Activated gamma-delta T cell treated with anti-CD3 and anti-CD28 coated beads, Interleukin-2, amount 50 U/mL, for 16 hours (primary cell): ENCODE measurements around the gene GIGYF2.

Source experiments
- DNase-seq: peaks from one replicate; pipeline ENCODE4 v3.0.0-alpha.2; 2020; ENCODE audit warnings: low read depth

Gene GIGYF2

DNA sequence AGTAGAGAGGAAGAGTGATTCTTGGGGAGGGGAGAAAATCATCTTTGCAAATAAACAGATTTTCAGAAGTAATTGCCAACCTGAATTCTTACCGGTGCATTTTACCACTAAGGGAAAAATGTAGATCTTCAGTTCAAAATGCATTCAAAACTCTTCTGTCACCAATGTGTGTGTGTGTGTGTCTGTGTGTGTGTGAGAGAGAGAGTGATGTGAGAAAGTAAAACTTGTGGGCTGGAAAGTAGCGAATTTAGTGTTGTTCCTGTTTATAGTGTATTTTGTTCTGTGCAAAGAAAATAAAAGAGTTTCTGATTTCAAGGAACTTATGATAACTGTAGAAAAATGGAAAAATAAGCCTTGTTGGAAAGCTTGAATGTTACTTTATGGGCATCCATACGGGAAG, 52.2 kb downstream of the GIGYF2 start:
- no peak for DNase-seq

DNA sequence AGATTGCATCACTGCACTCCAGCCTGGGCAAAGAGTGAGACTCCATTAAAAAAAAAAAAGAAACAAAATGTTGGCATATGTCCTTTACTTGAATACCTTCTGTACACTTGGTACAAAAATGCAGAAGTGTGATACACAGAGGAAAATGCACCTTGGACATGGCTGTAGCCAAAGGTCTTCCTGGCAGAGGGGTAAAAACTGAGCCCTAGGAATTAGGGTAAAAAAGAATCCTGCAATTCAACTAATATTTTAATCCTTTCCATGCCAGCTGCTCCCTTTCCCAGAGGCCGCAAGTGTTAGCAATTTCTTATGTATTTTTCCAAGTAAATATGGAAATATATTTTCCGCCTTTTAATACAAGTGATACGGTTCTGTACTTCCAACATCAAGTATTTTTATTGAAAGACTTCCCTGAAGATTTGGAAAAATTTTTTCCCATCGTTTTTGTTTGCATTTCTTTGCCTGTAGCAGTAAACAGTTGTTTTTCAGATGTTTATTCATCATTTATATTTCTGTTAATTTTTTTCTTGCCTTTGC, 53.1 kb downstream of the GIGYF2 start:
- DNase-seq, result no peak

DNA sequence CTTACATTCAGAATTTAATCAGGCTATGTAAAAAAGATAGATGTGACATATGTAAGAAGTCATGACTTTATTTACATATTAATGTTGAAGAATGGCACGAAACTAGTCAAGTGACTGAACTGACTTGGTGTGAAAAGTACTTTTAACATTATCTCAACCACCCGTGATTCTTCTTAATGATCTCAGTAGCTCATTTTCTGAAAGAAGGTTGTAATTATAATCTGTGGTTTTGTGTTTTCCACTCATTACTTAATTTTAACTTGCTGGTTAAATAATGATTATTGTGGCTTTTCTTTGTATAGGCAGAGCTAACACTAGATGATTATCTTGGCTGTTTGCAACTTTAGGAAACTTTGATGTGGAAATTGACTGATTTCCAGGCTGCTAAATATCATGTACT, 60.8 kb downstream of the GIGYF2 start:
- DNase-seq, result no peak

DNA sequence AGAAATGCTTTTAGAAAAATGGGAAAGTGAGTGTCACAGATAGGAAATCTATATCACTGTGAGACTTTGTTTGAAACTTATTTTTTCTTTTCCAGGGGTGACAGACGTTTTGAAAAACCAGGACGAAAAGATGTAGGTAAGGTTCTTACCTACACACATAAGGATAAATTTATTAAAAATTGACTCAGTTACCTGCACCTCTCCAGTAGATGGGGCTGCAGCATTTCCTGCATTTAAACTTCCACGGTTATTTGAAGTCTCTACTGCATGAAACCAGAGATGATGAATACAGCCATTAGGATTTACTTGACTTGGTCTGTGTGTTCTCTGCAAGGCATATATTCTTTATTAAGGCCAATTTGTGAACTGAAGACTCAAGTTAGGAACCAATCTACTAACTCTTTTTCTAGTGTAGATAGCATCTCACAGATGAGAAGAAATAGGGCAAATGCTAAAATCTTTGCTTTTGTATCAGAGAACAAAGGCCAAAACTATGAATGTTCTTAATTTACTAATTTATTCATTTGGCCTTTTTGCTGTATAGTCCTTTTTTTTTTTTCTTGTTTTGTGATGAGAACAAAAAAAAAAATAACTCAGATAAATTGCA, 64.3 kb downstream of the GIGYF2 start:
- DNase-seq, result no peak

DNA sequence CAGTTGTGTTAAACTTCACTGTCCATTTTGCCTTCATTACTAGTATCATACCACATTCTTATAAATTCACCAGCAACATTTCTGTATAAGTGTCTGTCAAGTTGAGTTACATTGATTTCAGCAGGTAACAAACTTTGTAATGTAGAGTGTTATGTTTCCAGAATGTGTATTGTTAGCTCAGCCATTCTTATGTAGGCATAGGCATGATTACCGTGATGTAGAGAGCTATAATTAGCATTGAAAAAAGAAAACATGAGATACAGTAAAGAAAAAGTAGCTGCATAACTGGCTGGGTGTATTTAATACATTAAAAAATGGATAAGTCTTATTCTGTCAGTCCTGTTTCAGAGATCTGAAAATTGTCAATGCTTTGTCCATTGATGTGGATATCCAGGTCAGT, 70.7 kb downstream of the GIGYF2 start:
- no peak for DNase-seq

DNA sequence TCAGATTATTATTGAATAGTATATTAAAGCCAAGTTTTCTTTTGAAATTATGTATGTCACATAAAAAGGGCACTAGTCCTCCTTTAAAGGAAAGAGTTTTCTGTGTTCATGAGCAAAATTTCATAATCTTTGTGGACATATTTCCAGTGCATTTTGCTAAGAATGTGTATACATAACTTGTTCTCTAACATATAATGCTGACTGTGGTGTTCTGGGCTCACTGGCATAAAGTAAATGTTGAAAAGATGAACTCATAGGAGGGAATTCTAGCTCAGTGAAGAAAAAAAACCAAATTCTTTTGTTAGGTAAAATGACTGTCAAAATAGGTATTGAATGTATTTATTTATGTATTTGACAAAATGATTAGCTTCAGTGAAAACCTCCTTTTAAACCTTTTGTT, 73.1 kb downstream of the GIGYF2 start:
- DNase-seq, result no peak

DNA sequence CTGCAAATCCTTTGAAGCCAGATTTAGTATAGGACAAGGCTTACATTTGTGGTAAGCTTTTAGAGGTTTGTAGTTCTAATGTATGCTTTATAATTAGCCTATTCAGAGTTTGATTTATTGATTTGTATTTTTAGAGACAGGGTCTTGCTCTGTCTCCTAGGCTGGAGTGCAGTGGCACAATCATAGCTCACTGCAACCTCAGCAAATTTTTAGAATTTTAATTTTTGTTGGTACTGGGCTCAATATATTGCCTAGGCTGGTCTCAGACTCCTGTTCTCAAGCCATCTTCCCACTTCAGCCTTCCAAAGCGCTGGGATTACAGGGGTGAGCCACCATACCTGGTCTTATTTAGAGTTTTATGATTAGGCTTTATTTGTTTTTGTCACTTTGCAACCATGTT, 74.7 kb downstream of the GIGYF2 start:
- no peak for DNase-seq

DNA sequence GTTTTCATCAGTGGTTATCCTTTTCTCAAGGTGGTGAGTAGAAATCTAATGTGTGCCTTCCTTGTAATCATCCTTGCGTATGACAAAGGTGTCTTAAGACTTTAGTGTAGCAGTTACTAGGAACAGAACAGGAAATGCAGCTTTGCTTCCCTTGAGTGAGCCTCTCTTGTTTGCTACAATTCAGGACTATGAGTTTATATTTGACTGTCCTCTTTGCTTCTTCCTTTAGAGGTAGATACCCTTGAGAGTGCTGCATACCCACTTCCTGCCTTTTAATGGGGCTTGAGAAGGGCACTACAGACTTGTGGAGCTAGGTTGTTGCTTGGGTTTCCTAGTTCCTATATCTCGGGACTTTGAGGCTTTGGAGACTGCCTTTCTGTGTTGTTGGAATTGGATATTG, 75.4 kb downstream of the GIGYF2 start:
- no peak for DNase-seq

DNA sequence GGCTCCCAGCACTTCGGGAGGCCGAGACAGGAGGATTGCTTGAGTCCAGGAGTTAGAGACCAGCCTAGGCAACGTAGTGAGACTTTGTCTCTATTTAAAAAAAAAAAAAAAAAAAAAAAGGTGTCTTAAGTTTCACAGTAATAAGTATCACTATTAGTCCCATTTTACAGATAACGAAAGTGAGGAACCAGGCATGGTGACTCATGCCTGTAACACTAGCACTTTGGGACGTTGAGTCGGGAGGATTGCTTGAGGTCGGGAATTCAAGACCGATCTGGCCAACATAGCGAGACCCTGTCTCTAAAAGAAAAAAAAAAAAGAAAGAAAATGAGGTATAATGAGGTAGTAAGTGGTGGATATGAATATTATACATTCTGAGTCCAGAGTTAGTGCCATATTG, 76.7 kb downstream of the GIGYF2 start:
- DNase-seq, result no peak

DNA sequence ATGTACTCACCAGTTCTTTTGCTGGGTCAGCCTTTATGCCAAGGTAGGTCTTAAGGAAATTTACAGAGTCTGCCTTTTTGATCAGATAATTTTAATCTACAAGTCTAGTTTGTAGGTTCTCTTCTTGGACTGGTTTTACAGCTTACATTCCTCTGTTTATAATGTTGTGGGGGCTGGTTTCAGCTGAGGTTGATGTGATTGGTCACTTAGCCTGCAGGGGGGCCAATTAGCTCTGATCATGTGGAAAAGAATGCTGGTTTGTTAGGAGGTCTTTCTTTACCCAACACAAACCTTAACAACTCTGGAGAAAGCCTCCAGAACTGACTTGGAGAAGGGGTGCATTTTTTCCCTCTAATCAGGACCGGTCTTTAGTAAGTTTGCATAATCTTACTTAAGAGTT, 79.3 kb downstream of the GIGYF2 start, which contains the start of gene KCNJ13:
Gene KCNJ13, minus strand, starts transcription at position 131 of the 400 bp plus-strand sequence. CDS start 5,203 bp downstream, outside the sequence.
- no peak for DNase-seq

DNA sequence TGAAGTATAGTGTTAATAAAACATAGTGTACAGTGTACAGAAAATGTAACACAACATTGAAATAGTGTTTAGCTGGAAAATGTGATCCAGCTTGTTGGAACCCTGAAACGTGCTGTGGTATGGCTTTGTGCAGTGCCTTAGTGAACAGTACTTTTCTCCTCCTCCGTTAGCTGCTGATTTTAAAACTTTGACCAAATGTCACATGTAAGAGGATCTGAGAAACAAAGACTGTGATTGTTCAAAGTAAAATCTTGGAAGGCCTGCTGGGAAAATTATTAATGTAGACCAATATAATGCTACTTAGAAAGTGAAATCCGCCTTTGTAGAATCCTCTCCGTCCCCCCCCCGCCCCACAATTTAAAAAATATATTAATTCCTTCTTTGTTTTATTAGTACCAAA, 80.1 kb downstream of the GIGYF2 start:
- DNase-seq, result no peak

DNA sequence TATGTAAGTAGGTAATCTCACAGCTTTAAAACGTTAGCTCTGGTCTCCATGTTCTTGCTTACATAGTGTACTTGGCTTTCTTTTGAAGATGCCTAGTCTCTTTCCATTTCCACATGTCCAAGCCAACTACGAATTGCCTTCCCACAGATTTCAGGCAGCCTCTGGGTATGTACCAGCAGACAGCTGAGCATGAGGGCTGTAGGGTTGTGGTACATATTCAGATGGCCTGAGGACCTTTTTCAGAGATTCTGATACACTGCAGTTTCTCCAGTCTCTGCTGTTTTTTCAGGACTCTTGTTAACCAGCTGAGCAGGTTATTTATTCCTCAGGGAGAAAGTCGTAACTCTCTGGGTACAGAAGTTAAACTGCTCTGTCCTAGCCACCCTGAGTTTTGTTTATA, 82.3 kb downstream of the GIGYF2 start:
- no peak for DNase-seq

DNA sequence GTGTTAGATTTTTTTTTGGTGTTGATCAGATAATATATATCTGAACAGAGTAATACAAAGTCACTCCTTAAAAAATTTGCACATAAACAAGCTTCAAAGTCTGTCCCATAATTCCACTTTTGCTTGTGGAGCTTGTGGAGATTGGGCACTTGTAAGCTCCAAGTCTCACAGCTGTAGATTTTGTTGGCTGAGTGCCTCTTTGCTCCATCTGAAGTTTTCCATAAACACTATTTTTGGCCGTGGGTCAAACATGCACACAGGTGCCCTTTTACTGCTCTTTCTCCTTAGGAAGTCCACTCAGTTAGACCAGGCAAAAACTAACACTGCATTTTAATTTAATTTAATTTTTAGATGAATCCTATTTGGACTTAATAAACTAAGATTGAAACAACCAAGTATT, 82.8 kb downstream of the GIGYF2 start:
- DNase-seq, result no peak

DNA sequence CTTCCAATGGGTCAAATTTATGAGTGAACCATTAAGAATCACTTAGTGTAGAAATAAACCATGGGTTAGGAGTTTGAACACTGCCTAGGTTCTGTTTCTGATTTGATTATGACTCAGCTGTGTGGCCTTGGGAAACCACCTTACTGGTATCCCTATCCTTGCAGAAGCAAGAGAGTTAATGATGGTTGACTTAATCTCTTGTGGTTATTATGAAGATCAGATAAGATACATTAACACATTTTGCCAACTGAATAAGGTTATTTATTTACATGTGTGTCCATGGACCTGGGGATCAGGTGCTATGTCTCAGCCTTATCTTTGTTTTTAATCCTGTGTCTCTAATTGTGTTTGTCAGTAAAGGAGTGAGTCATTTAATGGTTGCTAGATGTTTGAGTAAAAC, 84.6 kb downstream of the GIGYF2 start:
- no peak for DNase-seq

DNA sequence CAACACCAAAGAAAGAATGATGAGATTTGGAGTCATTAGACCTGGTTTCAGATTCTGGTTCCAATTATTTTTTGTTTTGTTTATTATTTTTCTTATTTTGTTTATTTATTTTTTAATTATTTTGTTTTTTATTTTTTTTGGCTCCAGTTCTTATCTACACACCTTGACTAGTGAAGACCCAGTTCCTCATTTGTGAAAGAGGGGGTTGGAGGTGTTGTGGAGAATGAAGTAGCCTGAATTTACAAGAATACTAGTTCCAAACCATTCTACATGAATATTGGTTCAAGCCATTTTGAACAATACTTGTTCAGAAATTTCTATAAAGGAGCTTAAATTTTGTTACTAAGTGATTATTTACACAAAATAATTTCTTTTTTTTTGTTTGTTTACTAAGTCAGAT, 86.1 kb downstream of the GIGYF2 start:
- no peak for DNase-seq

DNA sequence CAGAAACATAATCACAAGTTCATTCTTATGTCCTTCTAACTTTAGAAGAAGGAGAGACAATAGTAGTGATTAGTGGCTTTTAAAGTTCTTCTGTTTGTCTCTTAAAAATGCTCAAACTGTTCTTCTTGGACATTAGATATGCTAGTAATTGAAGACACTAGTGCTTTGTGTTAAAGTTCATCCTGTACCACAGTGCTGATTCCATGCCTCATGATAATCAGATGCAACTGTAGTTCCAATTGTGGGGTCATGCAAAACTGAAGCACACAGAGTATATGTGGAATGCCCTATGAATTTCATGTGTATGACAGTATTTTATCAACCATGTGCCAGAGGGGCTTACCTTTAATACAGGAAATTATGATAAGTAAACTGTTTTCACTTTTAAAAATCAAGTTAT, 90.7 kb downstream of the GIGYF2 start:
- no peak for DNase-seq

DNA sequence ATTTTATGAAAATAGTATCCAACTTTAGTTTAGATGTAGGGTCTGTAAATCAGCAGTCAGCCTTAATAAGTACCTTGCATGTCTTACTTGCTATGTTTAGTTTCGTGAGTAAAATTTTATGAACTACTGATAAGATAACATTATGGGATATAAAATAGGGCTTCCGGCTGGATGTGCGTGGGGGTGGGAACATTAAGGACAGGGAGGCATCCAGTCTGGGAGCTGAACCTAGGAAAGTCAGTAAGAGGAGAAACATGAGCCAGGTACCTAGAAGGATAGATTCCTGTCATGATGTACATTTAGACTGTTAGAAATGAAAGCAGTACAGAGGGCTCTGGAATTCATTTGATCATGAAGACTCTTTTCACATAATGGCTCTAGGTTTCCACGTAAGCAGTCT, 92.0 kb downstream of the GIGYF2 start:
- DNase-seq, result no peak

DNA sequence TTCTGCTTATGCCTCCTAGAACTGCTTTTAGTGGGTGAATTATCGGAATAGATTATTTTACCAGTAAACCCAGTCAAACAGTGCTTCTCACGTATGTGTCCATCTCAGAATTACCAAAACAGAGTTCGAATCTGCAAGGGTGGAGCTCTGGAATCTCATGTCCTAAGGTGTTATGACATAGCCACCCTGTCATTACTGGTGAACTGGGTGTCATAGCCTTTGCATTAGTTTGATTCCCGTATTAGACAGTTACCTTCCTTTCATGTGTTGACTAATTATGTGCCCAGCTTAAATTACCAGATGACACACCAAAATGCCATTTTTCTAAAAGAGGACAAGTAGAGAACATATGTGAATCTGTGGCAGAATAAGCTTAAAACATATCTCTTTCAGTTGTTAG, 94.4 kb downstream of the GIGYF2 start:
- no peak for DNase-seq

DNA sequence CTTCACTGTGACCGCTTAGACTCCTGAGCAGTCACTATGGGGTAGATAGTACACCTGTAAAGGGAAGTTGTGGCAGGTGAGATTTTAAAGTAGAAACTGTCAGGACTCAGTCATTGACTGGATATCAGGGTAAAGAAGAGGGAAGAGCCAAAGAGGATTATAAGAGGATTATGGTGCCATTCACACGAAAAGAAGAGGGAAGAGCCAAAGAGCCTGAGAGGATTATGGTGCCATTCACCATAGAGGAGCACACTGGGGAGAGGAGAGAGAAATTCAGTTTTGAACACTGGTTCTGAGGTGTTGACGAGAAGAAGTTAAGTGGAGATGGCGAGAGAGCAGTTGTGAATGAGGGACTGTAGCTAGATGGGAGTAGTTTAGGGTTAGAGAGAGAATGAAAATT, 96.1 kb downstream of the GIGYF2 start:
- DNase-seq, result no peak

DNA sequence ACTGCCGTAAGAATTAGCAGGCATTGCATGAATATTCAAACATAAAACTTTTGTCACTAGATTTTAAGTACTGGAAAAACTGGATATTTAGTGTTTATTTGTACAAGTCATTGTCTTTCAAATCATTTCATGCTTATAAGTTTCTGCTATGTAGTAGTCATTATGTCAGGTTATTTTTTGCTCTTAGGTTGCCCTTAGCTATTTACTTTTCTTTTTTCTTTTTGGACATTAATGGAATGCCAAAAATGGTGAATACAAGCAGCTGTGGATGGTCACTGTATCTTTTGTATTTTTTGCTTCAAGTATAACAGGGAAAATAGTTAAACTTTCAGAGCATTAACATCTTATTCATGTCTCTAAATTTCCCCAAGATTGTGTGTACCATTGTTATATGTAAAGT, 97.8 kb downstream of the GIGYF2 start:
- DNase-seq, result no peak

DNA sequence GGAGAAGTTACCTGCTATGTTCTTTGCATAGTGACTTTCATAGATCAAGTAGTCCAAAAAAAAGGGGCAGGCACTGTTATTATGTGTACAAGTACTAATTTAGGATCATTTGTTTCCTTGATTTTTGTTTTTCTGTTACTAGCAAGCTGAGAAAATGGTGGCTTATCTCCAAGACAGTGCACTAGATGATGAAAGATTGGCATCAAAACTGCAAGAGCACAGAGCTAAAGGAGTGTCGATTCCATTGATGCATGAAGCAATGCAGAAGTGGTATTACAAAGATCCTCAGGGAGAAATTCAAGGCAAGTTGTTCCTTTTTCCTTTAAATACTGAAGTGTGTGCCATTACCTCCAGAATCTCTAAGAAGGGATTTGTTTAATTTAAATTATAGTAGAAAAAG, 98.8 kb downstream of the GIGYF2 start:
- no peak for DNase-seq

DNA sequence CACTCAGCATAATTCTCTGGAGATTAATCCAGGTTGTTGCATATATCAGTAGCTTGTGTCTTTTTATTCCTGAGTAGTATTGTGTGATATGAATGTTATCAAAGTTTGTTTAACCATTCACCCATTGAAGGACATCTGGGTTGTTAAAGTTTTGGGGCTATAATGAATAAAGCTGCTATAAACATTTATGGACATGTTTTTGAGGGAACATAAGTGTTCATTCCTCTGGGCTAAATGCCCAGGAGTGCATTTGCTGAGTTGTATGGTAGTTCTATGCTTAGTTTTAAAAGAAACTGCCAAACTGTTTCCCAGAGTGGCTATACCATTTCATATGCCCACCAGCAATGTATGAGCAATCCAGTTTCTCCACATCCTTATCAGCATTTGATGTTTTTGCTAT, 101.1 kb downstream of the GIGYF2 start:
- DNase-seq, result no peak

DNA sequence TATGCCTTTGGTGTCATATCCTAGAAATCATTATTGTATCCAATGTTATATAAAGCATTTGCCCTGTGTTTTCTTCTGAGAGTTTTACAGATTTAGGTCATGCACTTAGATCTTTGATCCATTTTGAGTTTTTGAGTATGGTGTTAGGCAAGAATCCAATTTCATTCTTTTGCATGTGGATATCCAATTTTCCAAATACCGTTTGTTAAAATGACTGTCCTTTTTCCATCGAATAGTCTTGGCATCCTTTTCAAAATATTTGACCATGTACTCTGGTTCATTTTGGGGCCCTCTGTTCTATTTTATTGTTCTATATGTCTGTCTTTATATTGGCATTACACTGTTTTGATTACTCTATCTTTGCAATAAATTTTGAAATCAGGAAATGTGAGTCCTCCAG, 103.0 kb downstream of the GIGYF2 start:
- DNase-seq, result no peak

DNA sequence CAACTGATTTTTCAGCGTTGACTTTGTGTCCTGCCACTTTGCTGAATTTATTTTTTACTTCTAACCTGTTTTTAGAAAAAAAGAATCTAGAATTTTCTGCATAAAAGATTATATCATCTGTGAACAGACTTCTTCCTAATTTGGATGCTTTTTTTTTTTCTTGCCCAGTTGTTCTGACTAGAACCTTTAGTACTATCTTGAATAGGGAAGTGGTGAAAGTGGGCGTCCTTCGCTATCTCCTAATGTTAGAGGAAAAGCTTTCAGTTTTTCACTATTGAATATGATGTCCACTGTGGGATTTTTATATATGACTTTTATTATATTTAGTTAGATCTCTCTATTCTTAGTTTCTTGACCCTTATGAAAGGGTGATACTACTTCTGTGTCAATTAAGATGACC, 105.0 kb downstream of the GIGYF2 start:
- DNase-seq, result no peak
